GM12892 (cell line): ENCODE data around the gene ACTRT2.

ENCODE experiments used
- DNase-seq: peaks from one replicate; pipeline ENCODE4 v3.0.0; 2011; ENCODE audit not compliant: insufficient read length
- FAIRE-seq: peaks from 2 replicates; lab custom pipeline; 2011; peaks lifted over from hg19 to GRCh38; lab: Jason Lieb, UNC
- POLR2A ChIP-seq: IDR thresholded peaks from 2 replicates; pipeline ENCODE4 v1.6.1; 2011; ENCODE audit warnings: low read depth, low read length, control low read depth
- POLR2AphosphoS5 ChIP-seq: IDR thresholded peaks from 2 replicates; pipeline ENCODE4 v1.6.1; 2011; ENCODE audit warnings: low read depth, low read length, control low read depth
- TAF1 ChIP-seq: IDR thresholded peaks from 2 replicates; pipeline ENCODE4 v1.6.1; 2011; ENCODE audit warnings: low read depth, mild to moderate bottlenecking, control low read depth, low read length, borderline replicate concordance

Gene ACTRT2

GRCh38 chr1:3015744-3016143, 5.5 kb upstream of the ACTRT2 start:
- DNase-seq (no peak), FAIRE-seq (no peak)
- no peak for TF ChIP-seq POLR2AphosphoS5
- no peak for TF ChIP-seq TAF1
- TF ChIP-seq POLR2A, result no peak

GRCh38 chr1:3016641-3017439, 4.4 kb upstream of the ACTRT2 start:
- TF ChIP-seq POLR2AphosphoS5 (no peak), TAF1 (no peak), POLR2A (no peak)
- no peak for FAIRE-seq
- no peak for DNase-seq

- FAIRE-seq (no peak), DNase-seq (no peak)
- TF ChIP-seq POLR2AphosphoS5 (no peak), TAF1 (no peak), POLR2A (no peak)
Observed at GRCh38 chr1:3017440-3018050, 3.7 kb upstream of the ACTRT2 start.

- DNase-seq (no peak), FAIRE-seq (no peak)
- TF ChIP-seq POLR2AphosphoS5, result no peak
- TF ChIP-seq POLR2A, result no peak
- no peak for TF ChIP-seq TAF1
Observed at GRCh38 chr1:3018051-3018471, 3.2 kb upstream of the ACTRT2 start.

GRCh38 chr1:3018576-3018975, 2.7 kb upstream of the ACTRT2 start:
- FAIRE-seq (no peak), DNase-seq (no peak)
- TF ChIP-seq POLR2A (no peak), TAF1 (no peak), POLR2AphosphoS5 (no peak)

GRCh38 chr1:3019007-3019515, 2.2 kb upstream of the ACTRT2 start:
- TF ChIP-seq POLR2A, result no peak
- no peak for TF ChIP-seq TAF1
- no peak for TF ChIP-seq POLR2AphosphoS5
- FAIRE-seq (no peak), DNase-seq (no peak)

- DNase-seq (no peak), FAIRE-seq (no peak)
- TF ChIP-seq POLR2A, result no peak
- no peak for TF ChIP-seq POLR2AphosphoS5
- TF ChIP-seq TAF1, result no peak
Observed at GRCh38 chr1:3019516-3020051, 1.7 kb upstream of the ACTRT2 start.

- no peak for DNase-seq
- FAIRE-seq, result no peak
- TF ChIP-seq POLR2AphosphoS5 (no peak), TAF1 (no peak), POLR2A (no peak)
Observed at GRCh38 chr1:3020263-3020909, 881 bp upstream of the ACTRT2 start.

- no peak for DNase-seq
- FAIRE-seq, result no peak
- TF ChIP-seq POLR2A, result no peak
- no peak for TF ChIP-seq POLR2AphosphoS5
- TF ChIP-seq TAF1, result no peak
Observed at GRCh38 chr1:3021801-3022401, 634 bp downstream of the ACTRT2 start.

- FAIRE-seq (no peak), DNase-seq (no peak)
- TF ChIP-seq POLR2A, result no peak
- TF ChIP-seq TAF1, result no peak
- no peak for TF ChIP-seq POLR2AphosphoS5
Observed at GRCh38 chr1:3022511-3022973, 1.3 kb downstream of the ACTRT2 start.
